Astrocyte of the cerebellum (primary cell): Measurements from ENCODE around the gene KRTAP10-11.
"Not testable (repeated sequence)": the region's sequence is repeated elsewhere in the genome, so short reads cannot be mapped to it uniquely, and the experiment has no call there.

Source experiments
- DNase-seq: peaks from one replicate; pipeline ENCODE4 v3.0.0-alpha.2; 2011; ENCODE audit warnings: low read depth
- H3K4me3 ChIP-seq: 2 replicates; pipeline ENCODE4 v1.5.1; 2011; ENCODE audit warnings: mild to moderate bottlenecking, low read depth, low read length, moderate library complexity
- CTCF ChIP-seq: IDR thresholded peaks from 2 replicates; pipeline ENCODE4 v1.5.1; 2012; ENCODE audit warnings: low read length, low read depth, moderate library complexity, mild to moderate bottlenecking; ENCODE audit errors: missing control alignments
- in situ Hi-C: cut with HindIII; loops from 2 replicates; pipeline ENCODE4 v1.10.0; 2017; ENCODE audit warnings: low sequenced_read_pairs

Gene KRTAP10-11

GRCh38 chr21:44626262-44626661, 20.0 kb upstream of the KRTAP10-11 start:
- DNase-seq = no peak
- TF ChIP-seq CTCF = no peak
- no peak overlapping the region for H3K4me3 ChIP-seq
- in situ Hi-C loops = no loop called here

GRCh38 chr21:44626673-44627143, 19.5 kb upstream of the KRTAP10-11 start, which contains the start of gene KRTAP10-9:
Gene KRTAP10-9, plus strand, starts transcription at chr21:44627093. Its CDS starts 79 bp downstream, at chr21:44627172.
- DNase-seq = no peak
- in situ Hi-C loops = no loop called here
- no peak for TF ChIP-seq CTCF
- H3K4me3 ChIP-seq = no peak within 1 kb of the TSS

- DNase-seq, H3K4me3 ChIP-seq, in situ Hi-C loops: not testable (repeated sequence)
These were observed 18.9 kb upstream of the KRTAP10-11 start for GRCh38 chr21:44627181-44627822.

GRCh38 chr21:44627831-44628233, 18.4 kb upstream of the KRTAP10-11 start:
- H3K4me3 ChIP-seq, in situ Hi-C loops, DNase-seq: not testable (repeated sequence)

GRCh38 chr21:44628707-44629391, 17.4 kb upstream of the KRTAP10-11 start:
- in situ Hi-C loops = no loop called here

GRCh38 chr21:44630440-44630839, 15.8 kb upstream of the KRTAP10-11 start:
- TF ChIP-seq CTCF = no peak
- no peak for DNase-seq
- no peak overlapping the region for H3K4me3 ChIP-seq
- in situ Hi-C loops = no loop called here

More at GRCh38 chr21:44628707-44629391, 17.4 kb upstream of the KRTAP10-11 start:
- H3K4me3 ChIP-seq = no peak overlapping the region
- no peak for TF ChIP-seq CTCF
- no peak for DNase-seq

- no peak for DNase-seq
- in situ Hi-C loops = no loop called here
- no peak for TF ChIP-seq CTCF
- H3K4me3 ChIP-seq = no peak overlapping the region
These were observed 14.1 kb upstream of the KRTAP10-11 start for GRCh38 chr21:44632067-44632466.
